ENCODE data around the gene HNRNPDL. TPM values are rescaled to one million over a fixed set of nuclear protein-coding genes. Genes with fewer than 3 reads are reported as not detected.

The HNRNPDL gene
- total and polyA plus RNA-seq, 2 of the 13 experiments (the other 11 are each of a cell fraction or from before 2014, with no cell fraction given): 167 to 414 TPM

- TF ChIP-seq THRA (CRISPR knock-in tag; IDR thresholded peaks at IDR 0.05; ENCODE audit: borderline replicate concordance): peak; percentile 76
- peak; percentile 78 for TF ChIP-seq TFE3 (CRISPR knock-in tag; IDR thresholded peaks at IDR 0.05)
- no peak for TF ChIP-seq MTA3 (CRISPR knock-in tag; IDR thresholded peaks at IDR 0.05)
- peak; percentile 91 for TF ChIP-seq DRAP1 (CRISPR knock-in tag; IDR thresholded peaks at IDR 0.05)
- TF ChIP-seq ZNF704 (CRISPR knock-in tag; IDR thresholded peaks at IDR 0.05; ENCODE audit: borderline replicate concordance): peak; percentile 87; the same call in 1 of the 2 replicates
- no peak for TF ChIP-seq U2AF1 (optimal IDR thresholded peaks at IDR 0.05; ENCODE audit: low read depth, low read length)
- TF ChIP-seq ZBTB26 (CRISPR knock-in tag; IDR thresholded peaks at IDR 0.05; ENCODE audit: borderline replicate concordance): peak; percentile 52; the same call in 1 of the 2 replicates
- TF ChIP-seq ZNF44 (CRISPR knock-in tag; IDR thresholded peaks at IDR 0.05): peak; percentile 82
- TF ChIP-seq MED13 (CRISPR knock-in tag; IDR thresholded peaks at IDR 0.05): peak; percentile 73; the same call in 1 of the 2 replicates
- no peak for TF ChIP-seq ZNF660 (CRISPR knock-in tag; IDR thresholded peaks at IDR 0.05; ENCODE audit: borderline replicate concordance, low read depth)
- TF ChIP-seq KAT2B (IDR thresholded peaks at IDR 0.05; ENCODE audit: borderline replicate concordance, low read depth, low read length): no peak
- peak; percentile 73; the same call in 1 of the 2 replicates for TF ChIP-seq SMYD3 (CRISPR knock-in tag; IDR thresholded peaks at IDR 0.05)
- peak; percentile 79 for TF ChIP-seq NFYC (CRISPR knock-in tag; IDR thresholded peaks at IDR 0.05)
- peak; percentile 73; the same call in 1 of the 2 replicates for TF ChIP-seq FOXK1 (CRISPR knock-in tag; IDR thresholded peaks at IDR 0.05; ENCODE audit: borderline replicate concordance, low read depth)
- peak; percentile 76; the same call in 1 of the 2 replicates for TF ChIP-seq ZNF451 (CRISPR knock-in tag; IDR thresholded peaks at IDR 0.05)
- TF ChIP-seq HES4 (CRISPR knock-in tag; IDR thresholded peaks at IDR 0.05; ENCODE audit: borderline replicate concordance): peak; percentile 96
- peak; percentile 24 for TF ChIP-seq AGO2 (optimal IDR thresholded peaks at IDR 0.05; ENCODE audit: low read depth, low read length)
- peak; percentile 64; the same call in 1 of the 2 replicates for TF ChIP-seq THAP9 (CRISPR knock-in tag; IDR thresholded peaks at IDR 0.05; ENCODE audit: borderline replicate concordance)
These were observed at the start of gene HNRNPDL, which contains the start of gene ENOPH1 (continued) for GRCh38 chr4:82430193-82430963.
